GM10847 (cell line): ENCODE data around the gene BSDC1.
A peak's percentile ranks its signal among the peaks of the same experiment; 100 is the strongest.

Experiments
- POLR2A ChIP-seq: IDR thresholded peaks from 2 replicates; pipeline ENCODE4 v1.6.1; 2011; ENCODE audit not compliant: insufficient read length; ENCODE audit errors: extremely low read depth

The BSDC1 gene

GRCh38 chr1:32350785-32351398 lies 43.3 kb downstream of the BSDC1 start:
- TF ChIP-seq POLR2A: no peak

DNA sequence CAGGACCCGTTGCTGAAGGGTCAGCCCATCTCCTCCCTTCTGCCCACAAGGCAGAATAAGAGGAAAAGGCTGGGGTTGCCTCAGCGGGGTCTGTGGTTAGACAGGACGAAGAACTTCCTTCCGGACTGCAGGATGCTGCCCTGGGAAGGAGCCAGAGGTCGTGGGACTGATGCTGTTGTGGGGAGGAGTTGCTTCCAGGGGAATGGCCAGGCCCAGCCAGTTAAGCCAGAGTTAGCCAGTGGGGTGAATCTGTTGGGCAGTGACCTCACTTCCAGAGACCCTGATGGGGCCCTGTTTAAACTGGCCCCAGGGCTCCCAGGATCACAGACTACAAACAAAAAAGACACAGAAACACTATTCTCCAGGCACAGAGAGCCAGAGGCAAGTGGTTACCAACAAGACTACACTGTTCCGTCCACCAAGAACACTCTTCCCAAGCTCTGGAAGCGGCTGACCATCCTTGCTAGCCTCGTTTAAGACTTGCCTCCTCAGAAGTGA lies 45.0 kb downstream of the BSDC1 start:
- TF ChIP-seq POLR2A: no peak

DNA sequence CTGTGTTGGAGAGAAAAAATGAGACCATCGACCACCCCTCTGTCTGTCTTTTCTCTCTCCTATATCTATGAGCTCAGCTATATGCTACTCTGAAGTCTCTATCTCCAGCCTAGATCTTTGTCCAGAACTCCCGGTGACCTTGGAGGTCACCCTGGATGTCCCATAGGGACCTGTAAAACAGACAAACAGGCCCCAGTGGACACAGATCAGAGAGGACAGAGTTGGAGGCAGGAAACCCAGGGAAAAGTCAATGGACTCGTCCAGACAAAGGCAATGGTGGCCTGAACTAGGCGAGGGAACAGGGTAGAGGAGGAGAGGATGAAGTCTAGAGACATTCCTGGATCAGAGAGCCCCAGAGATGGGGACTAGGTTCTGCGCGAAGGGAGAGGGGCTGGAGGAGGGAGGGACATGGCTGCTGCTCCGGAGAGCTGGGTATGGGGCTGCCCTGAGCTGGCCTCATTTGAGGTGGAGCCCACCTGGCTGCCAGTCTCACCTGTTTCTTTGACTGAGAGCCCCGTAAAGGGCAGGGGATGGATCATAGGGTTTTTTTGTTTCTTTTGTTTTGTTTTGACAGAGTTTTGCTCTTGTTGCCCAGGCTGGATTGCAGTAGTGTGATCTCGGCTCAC lies 47.6 kb downstream of the BSDC1 start:
- TF ChIP-seq POLR2A: no peak

- TF ChIP-seq POLR2A: no peak
These were observed 48.9 kb downstream of the BSDC1 start for GRCh38 chr1:32345289-32345827.

- no peak for TF ChIP-seq POLR2A
These were observed 51.5 kb downstream of the BSDC1 start for GRCh38 chr1:32342704-32343103.

DNA sequence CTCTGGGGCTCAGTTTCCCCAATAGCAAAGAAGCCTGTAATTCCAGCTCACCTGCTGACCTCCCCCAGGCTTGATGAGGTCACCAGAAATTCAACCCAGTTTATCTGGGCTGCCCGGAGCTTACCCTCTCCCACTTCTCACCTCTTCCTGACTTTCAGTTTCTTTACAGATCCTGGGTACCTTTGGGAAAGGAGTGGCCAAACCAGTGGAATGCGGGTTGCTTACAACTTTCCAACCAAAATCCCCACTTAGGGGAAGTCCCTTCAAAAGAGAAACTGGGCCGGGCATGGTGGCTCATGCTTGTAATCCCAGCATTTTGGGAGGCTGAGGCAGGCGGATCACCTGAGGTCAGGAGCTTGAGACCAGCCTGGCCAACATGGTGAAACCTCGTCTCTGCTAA lies 52.3 kb downstream of the BSDC1 start:
- no peak for TF ChIP-seq POLR2A

- TF ChIP-seq POLR2A: no peak
These were observed 53.0 kb downstream of the BSDC1 start for GRCh38 chr1:32341186-32341757.

- TF ChIP-seq POLR2A: no peak
These were observed 54.8 kb downstream of the BSDC1 start for GRCh38 chr1:32339363-32339978.

DNA sequence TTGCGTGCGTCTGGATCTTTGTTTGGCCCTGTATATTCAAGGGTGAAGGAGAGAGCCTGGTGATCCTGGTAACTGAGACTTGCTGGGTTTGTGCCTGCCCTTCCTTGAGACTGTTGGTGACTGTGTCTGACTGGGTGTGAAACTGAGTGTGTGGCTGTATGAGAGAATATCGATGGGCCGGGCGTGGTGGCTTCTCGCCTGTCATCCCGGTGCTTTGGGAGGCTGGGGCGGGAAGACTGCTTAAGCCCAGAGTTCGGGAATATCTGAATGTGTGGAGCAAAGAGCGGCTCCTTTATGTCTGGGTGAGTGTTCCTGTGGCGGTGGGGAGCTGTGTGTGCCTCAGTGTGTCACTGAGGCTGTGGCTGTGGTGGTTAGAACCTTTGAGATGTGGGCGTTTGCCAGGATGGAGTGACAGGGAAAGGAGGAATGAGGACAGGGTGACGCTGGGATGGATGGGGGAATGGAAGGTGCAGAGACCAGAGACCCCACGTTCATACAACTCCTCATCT lies 55.5 kb downstream of the BSDC1 start:
- no peak for TF ChIP-seq POLR2A

GRCh38 chr1:32337855-32338636 lies 56.2 kb downstream of the BSDC1 start:
- no peak for TF ChIP-seq POLR2A

- no peak for TF ChIP-seq POLR2A
These were observed 57.1 kb downstream of the BSDC1 start for GRCh38 chr1:32336963-32337675.

DNA sequence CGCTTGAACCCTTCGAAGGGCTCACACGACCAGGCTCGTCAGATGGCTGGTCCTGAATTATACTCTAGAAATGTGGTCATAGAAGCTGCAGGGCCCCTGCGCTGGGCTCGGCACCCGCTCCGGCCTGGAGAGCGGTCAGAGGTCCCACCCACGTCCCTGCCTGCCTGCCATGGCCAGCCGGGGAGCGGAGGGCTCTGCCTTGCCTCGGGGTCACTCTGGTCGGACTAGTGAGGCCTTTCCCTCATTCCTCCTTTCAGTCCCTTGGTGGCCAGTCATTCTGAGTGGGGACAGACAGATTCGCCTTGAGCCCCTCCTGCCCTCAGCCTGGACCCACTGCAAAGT lies 57.7 kb downstream of the BSDC1 start:
- no peak for TF ChIP-seq POLR2A

- peak; percentile 99 for TF ChIP-seq POLR2A
These were observed 58.3 kb downstream of the BSDC1 start, which contains the start of gene MARCKSL1 for GRCh38 chr1:32335790-32336590. Gene MARCKSL1 (minus strand): TSS chr1:32336233. CDS start chr1:32336033, 200 bp downstream.

GRCh38 chr1:32335535-32335789 lies 58.8 kb downstream of the BSDC1 start:
- no peak for TF ChIP-seq POLR2A
